Gastroesophageal sphincter (tissue), 4 donors: ENCODE results near the gene SH2B2. TPM values are rescaled to one million over a fixed set of nuclear protein-coding genes. Genes with fewer than 3 reads are reported as not detected.
"Not testable (repeated sequence)": the region's sequence is repeated elsewhere in the genome, so short reads cannot be mapped to it uniquely, and the experiment has no call there.

Experiments used
- ATAC-seq: fragments of 150-250 bp; one replicate; pipeline ENCODE4 v1.9.1; 2016; ENCODE audit warnings: mild to moderate bottlenecking, moderate library complexity
- H3K27ac ChIP-seq, 4 donors: fragments of 200-600 bp; sonication (generic) in 3 of 4; 1 replicate in 3 of 4; 2 replicates in 1 of 4; pipeline ENCODE4 v1.5.1; 2016 to 2019
- H3K27me3 ChIP-seq: fragments of 200-600 bp; sonication (generic); one replicate; pipeline ENCODE4 v1.5.1; 2019
- H3K36me3 ChIP-seq, 2 donors: fragments of 200-600 bp; sonication (generic); one replicate each; pipeline ENCODE4 v1.5.1; 2019; ENCODE audit warnings: control low read depth in 1 of 2
- H3K4me1 ChIP-seq, 3 donors: fragments of 200-600 bp; sonication (generic); 1 replicate in 2 of 3; 2 replicates in 1 of 3; pipeline ENCODE4 v1.5.1; 2016 to 2019; ENCODE audit warnings: control low read depth in 2 of 3
- H3K4me3 ChIP-seq, 2 donors: fragments of 200-600 bp; sonication (generic); one replicate each; pipeline ENCODE4 v1.5.1; 2019; ENCODE audit warnings: mild to moderate bottlenecking in 1 of 2, moderate library complexity in 1 of 2
- H3K9me3 ChIP-seq, 3 donors: fragments of 200-600 bp; sonication (generic); one replicate each; pipeline ENCODE4 v1.5.1; 2017 to 2019; ENCODE audit warnings: control low read depth in 2 of 3
- EP300 ChIP-seq: sonication (generic); formaldehyde crosslinking; IDR thresholded peaks from one replicate; pipeline ENCODE4 v1.6.1; 2017; ENCODE audit warnings: antibody characterized with exemption, mild to moderate bottlenecking
- POLR2AphosphoS5 ChIP-seq: sonication (generic); formaldehyde crosslinking; IDR thresholded peaks from one replicate; pipeline ENCODE4 v1.6.1; 2017; ENCODE audit warnings: antibody characterized with exemption
- WGBS, 2 donors: methylation state at CpG; one replicate each; pipeline ENCODE4 v1.1.5; 2018; ENCODE audit warnings: low coverage in 1 of 2; 5-methylcytosine and 5-hydroxymethylcytosine counted together
- total RNA-seq, 4 donors: library from RNA; depleted of rRNA; stranded (reverse); fragments of >200 nt; gene quantifications; one replicate each; pipeline ENCODE4 v1.1.0, GENCODE V29; 2016

SH2B2 gene
- total RNA-seq, 4 donors from 2014 or later, result 2.8 to 8.0 (median 3.8) TPM

- H3K36me3 ChIP-seq, result no peaks in the 10 kb centered on the region
- H3K27ac ChIP-seq, result no peak overlapping the region
- TF ChIP-seq EP300 (no peak), POLR2AphosphoS5 (no peak)
- no peaks in the 10 kb centered on the region for H3K9me3 ChIP-seq
- no peaks in the 10 kb centered on the region for H3K4me1 ChIP-seq
- H3K27me3 ChIP-seq, result peaks cover 56% of the 10 kb centered on the region
- no peak overlapping the region for H3K4me3 ChIP-seq
- WGBS, 2 donors, result 77 to 93% methylated on average over 6 to 8 of the region's 11 CpGs
- no peak for ATAC-seq
These were observed 39.7 kb downstream of the SH2B2 start for GRCh38 chr7:102326157-102326889.

- not testable (repeated sequence) for H3K4me3 ChIP-seq, H3K9me3 ChIP-seq, ATAC-seq, H3K27ac ChIP-seq, H3K36me3 ChIP-seq, H3K4me1 ChIP-seq
- 75 to 79% methylated on average over 5 to 6 of the region's 6 CpGs for WGBS, 2 donors
- H3K27me3 ChIP-seq, result peaks cover 53% of the 10 kb centered on the region
These were observed 40.5 kb downstream of the SH2B2 start for GRCh38 chr7:102327183-102327582.

GRCh38 chr7:102328863-102329262, 42.2 kb downstream of the SH2B2 start:
- H3K4me3 ChIP-seq, H3K36me3 ChIP-seq, H3K9me3 ChIP-seq, H3K4me1 ChIP-seq, ATAC-seq, H3K27ac ChIP-seq: not testable (repeated sequence)
- WGBS, 2 donors, result 13 to 29% methylated on average over 3 to 5 of the region's 5 CpGs
- H3K27me3 ChIP-seq, result peaks cover 51% of the 10 kb centered on the region

- H3K4me1 ChIP-seq, ATAC-seq: not testable (repeated sequence)
These were observed 42.7 kb downstream of the SH2B2 start for GRCh38 chr7:102329366-102329765.

GRCh38 chr7:102330666-102331460, 44.2 kb downstream of the SH2B2 start:
- H3K4me3 ChIP-seq, H3K4me1 ChIP-seq, H3K9me3 ChIP-seq, H3K36me3 ChIP-seq, ATAC-seq, H3K27ac ChIP-seq: not testable (repeated sequence)
- peaks cover 37% of the 10 kb centered on the region for H3K27me3 ChIP-seq
- WGBS, 2 donors, result 70 to 80% methylated on average over 6 to 8 of the region's 8 CpGs

More at GRCh38 chr7:102329366-102329765, 42.7 kb downstream of the SH2B2 start:
- peaks cover 45% of the 10 kb centered on the region for H3K27me3 ChIP-seq
- H3K9me3 ChIP-seq, H3K36me3 ChIP-seq, H3K4me3 ChIP-seq, H3K27ac ChIP-seq: not testable (repeated sequence)
- WGBS, 2 donors, result 53 to 100% methylated on average over 4 to 5 of the region's 9 CpGs

- WGBS, 2 donors, result 78 to 86% methylated on average over 3 to 4 of the region's 7 CpGs
- not testable (repeated sequence) for ATAC-seq, H3K4me3 ChIP-seq, H3K4me1 ChIP-seq, H3K36me3 ChIP-seq, H3K9me3 ChIP-seq, H3K27ac ChIP-seq
- H3K27me3 ChIP-seq, result peaks cover 19% of the 10 kb centered on the region
These were observed 48.9 kb downstream of the SH2B2 start for GRCh38 chr7:102335574-102335973.

- WGBS, 2 donors, result 30% methylated on average over 2 of the region's 8 CpGs; no CpG with 5 or more reads in 1 of the 2 donors
- not testable (repeated sequence) for H3K36me3 ChIP-seq, H3K9me3 ChIP-seq, H3K4me3 ChIP-seq, H3K4me1 ChIP-seq, ATAC-seq, H3K27ac ChIP-seq
- peaks cover 15% of the 10 kb centered on the region for H3K27me3 ChIP-seq
These were observed 50.3 kb downstream of the SH2B2 start for GRCh38 chr7:102337002-102337401.

- not testable (repeated sequence) for H3K4me1 ChIP-seq, ATAC-seq, H3K27ac ChIP-seq, H3K4me3 ChIP-seq, H3K9me3 ChIP-seq, H3K36me3 ChIP-seq
- peaks cover 10% of the 10 kb centered on the region for H3K27me3 ChIP-seq
- 52 to 71% methylated on average over 4 of the region's 4 CpGs for WGBS, 2 donors
These were observed 50.8 kb downstream of the SH2B2 start for GRCh38 chr7:102337420-102337819.

GRCh38 chr7:102340599-102341368, 54.1 kb downstream of the SH2B2 start:
- H3K4me3 ChIP-seq, H3K27ac ChIP-seq, H3K4me1 ChIP-seq, ATAC-seq, H3K9me3 ChIP-seq, H3K27me3 ChIP-seq, H3K36me3 ChIP-seq: not testable (repeated sequence)
- WGBS, 2 donors, result 86% methylated on average over 1 of the region's 7 CpGs; no CpG with 5 or more reads in 1 of the 2 donors

GRCh38 chr7:102346983-102347382, 60.3 kb downstream of the SH2B2 start:
- H3K9me3 ChIP-seq, H3K4me1 ChIP-seq, H3K27ac ChIP-seq, ATAC-seq, H3K36me3 ChIP-seq, H3K4me3 ChIP-seq, H3K27me3 ChIP-seq: not testable (repeated sequence)
- 80% methylated on average over 1 of the region's 6 CpGs; no CpG with 5 or more reads in 1 of the 2 donors for WGBS, 2 donors

- not testable (repeated sequence) for H3K9me3 ChIP-seq, H3K27me3 ChIP-seq, ATAC-seq, H3K4me1 ChIP-seq, H3K36me3 ChIP-seq, H3K27ac ChIP-seq, H3K4me3 ChIP-seq
- no CpG with 5 or more reads among the region's 6 CpGs for WGBS, 2 donors
These were observed 69.7 kb downstream of the SH2B2 start, which contains the start of gene SPDYE6 for GRCh38 chr7:102356344-102356743. Gene SPDYE6 (minus strand): TSS chr7:102356444. CDS start chr7:102356023, 421 bp downstream.
